Thyroid gland (tissue), 4 donors: ENCODE measurements around the gene SLC25A11.
A peak's percentile ranks its signal among the peaks of the same experiment; 100 is the strongest.

Experiments used
- POLR2A ChIP-seq, 2 donors: fragments of 450-650 bp; IDR thresholded peaks; one replicate each; pipeline ENCODE4 v1.6.1; 2017; ENCODE audit warnings: antibody characterized with exemption in 2 of 2, mild to moderate bottlenecking in 2 of 2, moderate library complexity in 1 of 2
- TF ChIP-seq, protein P1 (sequence below), 6 experiments: fragments of 200-600 bp in 3 of 6; fragments of 450-650 bp in 3 of 6; sonication (generic) in 3 of 6; IDR thresholded peaks; one replicate each; pipeline ENCODE4 v1.5.1; 2016 to 2019; ENCODE audit warnings: antibody characterized with exemption in 6 of 6, mild to moderate bottlenecking in 2 of 6, inconsistent platforms in 1 of 6, moderate library complexity in 1 of 6

DNA sequence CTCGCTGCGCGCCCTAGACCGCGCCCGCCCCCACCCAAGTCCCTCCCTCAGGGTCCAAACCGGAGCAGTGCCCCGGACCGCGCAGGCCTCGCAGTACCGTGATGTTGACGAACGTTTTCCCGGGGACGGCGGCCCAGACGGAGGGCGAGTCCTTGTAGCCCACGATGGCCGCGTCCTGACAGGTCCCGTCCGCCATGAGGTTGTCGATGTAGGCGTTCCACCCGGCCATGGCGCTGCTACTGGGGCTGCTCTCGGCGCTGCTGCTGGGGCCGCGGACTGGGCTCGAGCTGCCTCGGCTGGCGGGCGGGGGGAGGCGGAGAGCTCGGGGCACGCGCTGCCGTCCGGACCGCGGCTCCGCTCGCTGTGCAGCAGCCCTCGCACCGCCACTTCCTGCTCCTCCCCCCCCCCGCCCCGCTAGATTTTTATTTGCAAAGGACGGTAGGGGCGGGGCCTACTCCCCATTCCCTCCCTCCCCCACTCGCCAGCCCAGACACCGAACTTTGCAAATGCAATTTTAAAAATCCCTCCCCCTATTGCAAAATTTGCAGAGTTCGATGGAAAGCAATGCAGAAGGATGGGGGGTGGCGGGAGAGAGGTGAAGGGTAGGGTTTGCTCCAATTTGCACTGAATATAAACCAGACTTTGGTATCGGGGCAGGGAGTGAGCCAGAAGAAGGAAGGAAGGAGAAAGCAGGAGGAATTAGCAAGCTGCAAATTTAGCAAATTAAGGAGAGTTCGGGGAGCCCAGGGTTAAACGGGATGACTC is 8.5 kb upstream of the SLC25A11 start, which contains the start of gene PFN1:
- TF ChIP-seq POLR2A (IDR thresholded peaks at IDR 0.05) = peak; percentile 70 to 77
- TF ChIP-seq, protein P1, sequence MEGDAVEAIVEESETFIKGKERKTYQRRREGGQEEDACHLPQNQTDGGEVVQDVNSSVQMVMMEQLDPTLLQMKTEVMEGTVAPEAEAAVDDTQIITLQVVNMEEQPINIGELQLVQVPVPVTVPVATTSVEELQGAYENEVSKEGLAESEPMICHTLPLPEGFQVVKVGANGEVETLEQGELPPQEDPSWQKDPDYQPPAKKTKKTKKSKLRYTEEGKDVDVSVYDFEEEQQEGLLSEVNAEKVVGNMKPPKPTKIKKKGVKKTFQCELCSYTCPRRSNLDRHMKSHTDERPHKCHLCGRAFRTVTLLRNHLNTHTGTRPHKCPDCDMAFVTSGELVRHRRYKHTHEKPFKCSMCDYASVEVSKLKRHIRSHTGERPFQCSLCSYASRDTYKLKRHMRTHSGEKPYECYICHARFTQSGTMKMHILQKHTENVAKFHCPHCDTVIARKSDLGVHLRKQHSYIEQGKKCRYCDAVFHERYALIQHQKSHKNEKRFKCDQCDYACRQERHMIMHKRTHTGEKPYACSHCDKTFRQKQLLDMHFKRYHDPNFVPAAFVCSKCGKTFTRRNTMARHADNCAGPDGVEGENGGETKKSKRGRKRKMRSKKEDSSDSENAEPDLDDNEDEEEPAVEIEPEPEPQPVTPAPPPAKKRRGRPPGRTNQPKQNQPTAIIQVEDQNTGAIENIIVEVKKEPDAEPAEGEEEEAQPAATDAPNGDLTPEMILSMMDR (IDR thresholded peaks at IDR 0.05) = no peak
